Effector memory CD8-positive, alpha-beta T cell (primary cell): ENCODE measurements around the gene HOGA1.
A peak's percentile ranks its signal among the peaks of the same experiment; 100 is the strongest.

Experiments
- ATAC-seq: fragments of 150-1000 bp; cut with Tn5 transposase; replicated peaks from 2 replicates; pipeline ENCODE4 v1.10.0; 2021; ENCODE audit warnings: mild to moderate bottlenecking, moderate library complexity
- DNase-seq, 3 experiments: peaks; one replicate each; pipeline ENCODE4 v3.0.0; 2021
- H3K27ac Mint-ChIP-seq, 2 donors: one replicate each; pipeline ENCODE4 v1.8.0; 2022; ENCODE audit warnings: mild to moderate bottlenecking in 2 of 2, mixed read lengths in 2 of 2, moderate library complexity in 2 of 2
- H3K27me3 Mint-ChIP-seq, 2 donors: one replicate each; pipeline ENCODE4 v1.8.0; 2022; ENCODE audit warnings: mixed read lengths in 2 of 2
- H3K36me3 Mint-ChIP-seq: one replicate; pipeline ENCODE4 v1.8.0; 2022; ENCODE audit warnings: mild to moderate bottlenecking, moderate library complexity, mixed read lengths; ENCODE audit not compliant: insufficient read depth
- H3K4me1 Mint-ChIP-seq, 2 donors: one replicate each; pipeline ENCODE4 v1.8.0; 2022; ENCODE audit warnings: low read depth in 2 of 2, mixed read lengths in 2 of 2
- H3K4me3 Mint-ChIP-seq, 2 donors: one replicate each; pipeline ENCODE4 v1.8.0; 2022; ENCODE audit warnings: mild to moderate bottlenecking in 2 of 2, mixed read lengths in 2 of 2, moderate library complexity in 2 of 2
- H3K9me3 Mint-ChIP-seq, 2 donors: one replicate each; pipeline ENCODE4 v1.8.0; 2022; ENCODE audit warnings: mixed read lengths in 2 of 2
- total RNA-seq, 9 experiments: gene quantifications; one replicate each; lab custom pipeline; 2026; lab: John Stamatoyannopoulos, UW

The HOGA1 gene
- total RNA-seq: 0 reads per million in 9 experiments

DNA sequence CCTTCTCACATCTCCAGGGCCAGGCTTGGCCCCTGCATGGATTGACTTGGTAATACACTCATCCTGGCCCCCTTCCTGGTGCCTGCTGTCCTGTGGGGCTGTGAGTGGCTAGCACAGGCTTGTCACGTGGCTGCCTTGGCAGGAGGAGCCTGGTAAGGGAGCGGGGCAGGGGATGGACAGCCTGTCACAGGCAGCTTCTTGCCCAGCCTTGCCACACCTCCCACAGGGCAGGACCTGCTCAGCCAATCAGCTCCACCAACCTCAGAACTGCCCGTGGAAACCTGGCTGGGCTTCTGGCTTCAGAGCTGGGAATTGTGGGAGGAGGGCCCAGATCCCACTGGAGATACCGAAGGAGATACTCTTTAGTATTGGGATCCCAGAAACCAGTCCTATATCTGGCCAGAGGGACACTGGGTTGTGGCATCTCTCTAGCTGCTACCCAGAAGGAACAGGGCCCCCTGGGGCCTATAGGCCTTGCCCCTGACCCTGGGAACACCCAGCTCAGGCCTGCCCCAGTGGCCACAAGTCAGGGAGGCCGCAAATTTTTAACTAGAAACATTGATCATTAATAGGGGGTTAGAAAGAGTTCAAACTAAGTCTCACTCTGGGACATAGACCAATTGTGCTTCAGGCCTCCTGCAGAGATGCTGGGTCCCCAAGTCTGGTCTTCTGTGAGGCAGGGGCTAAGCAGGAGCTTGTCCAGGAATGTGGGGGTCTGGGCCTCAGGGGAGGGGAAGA lies at the start of gene HOGA1:
Gene HOGA1, plus strand, starts transcription at position 330 of the 738 bp plus-strand sequence. Its CDS starts 315 bp downstream, at position 645.
- DNase-seq (no peak), ATAC-seq (no peak)
- Mint-ChIP-seq H3K4me1 (no peaks in the 10 kb centered on the region), H3K36me3 (no peaks in the 10 kb centered on the region), H3K27me3 (no peaks in the 10 kb centered on the region), H3K9me3 (no peaks in the 10 kb centered on the region), H3K27ac (no peak within 1 kb of the TSS), H3K4me3 (no peak within 1 kb of the TSS)

DNA sequence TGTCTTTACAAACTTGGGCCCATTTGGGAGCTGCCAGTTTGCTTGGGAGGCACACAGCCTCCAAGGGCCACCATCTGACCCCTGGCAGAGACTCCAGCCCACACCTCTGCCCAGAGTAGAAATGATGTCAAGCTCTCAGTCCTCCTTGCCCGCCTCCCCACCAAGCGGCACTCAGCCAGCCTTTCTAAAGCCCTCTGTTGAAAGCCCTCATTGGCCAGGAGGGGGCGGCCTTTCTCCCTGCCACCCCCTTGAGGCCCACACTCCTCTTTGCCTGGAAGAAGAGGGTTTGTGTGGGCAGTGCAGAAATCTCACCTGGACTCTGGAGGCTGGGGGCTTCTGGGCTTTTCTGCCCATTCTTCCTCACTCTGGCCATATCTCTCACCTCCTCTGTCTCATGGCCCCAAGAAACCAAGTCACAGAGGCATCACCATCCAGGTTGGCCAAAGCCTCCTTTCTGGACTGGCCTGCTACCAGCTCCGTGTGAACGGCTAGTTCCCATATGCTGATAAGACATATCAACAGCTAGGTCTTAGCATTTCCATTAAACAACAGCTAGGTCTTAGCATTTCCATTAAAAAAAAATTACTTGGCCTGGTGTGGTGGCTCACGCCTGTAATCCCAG lies 49.3 kb upstream of the HOGA1 start:
- peak; percentile 29 for ATAC-seq
- Mint-ChIP-seq H3K27ac (peak overlapping the region in 1 of 2 donors; percentile 38), H3K4me1 (no peaks in the 10 kb centered on the region), H3K36me3 (no peaks in the 10 kb centered on the region), H3K27me3 (peaks cover 0 to 8% of the 10 kb centered on the region in 2 donors), H3K9me3 (no peaks in the 10 kb centered on the region), H3K4me3 (no peak overlapping the region)
- DNase-seq: no peak

DNA sequence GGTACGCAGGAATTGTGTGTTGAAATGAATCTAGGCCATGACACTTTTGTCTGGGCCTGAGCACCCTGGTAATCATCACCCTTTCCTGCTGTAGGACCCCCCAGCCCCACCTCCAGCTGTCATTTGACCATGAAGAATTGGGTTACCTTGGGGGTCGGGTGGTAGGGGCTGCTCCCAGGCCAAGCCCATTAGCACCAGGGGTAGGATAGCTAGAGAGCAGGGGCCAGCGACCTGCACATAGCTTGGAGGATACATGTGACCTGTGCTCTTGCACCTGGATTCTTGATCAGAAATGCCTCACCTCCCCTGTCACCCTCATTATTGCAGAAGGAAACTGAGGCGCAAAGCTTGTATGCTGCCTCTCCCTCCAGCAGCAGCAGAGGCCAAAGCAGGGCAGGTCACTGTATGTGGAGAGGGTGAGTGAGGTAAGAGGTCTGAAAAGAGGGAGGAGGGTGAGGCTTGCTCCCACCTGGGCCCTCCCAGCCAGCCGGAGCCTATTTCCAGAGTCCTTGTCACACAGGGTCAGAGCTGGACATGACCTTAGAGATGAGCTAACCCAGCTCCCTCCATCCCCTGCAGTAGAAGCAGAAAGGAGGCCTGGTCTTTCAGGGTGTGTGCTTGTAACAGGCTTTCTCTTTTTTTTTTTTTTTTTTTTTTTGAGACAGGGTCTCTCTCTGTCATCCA lies 46.9 kb upstream of the HOGA1 start:
- Mint-ChIP-seq H3K36me3 (no peaks in the 10 kb centered on the region), H3K4me3 (no peak overlapping the region), H3K4me1 (no peaks in the 10 kb centered on the region), H3K27ac (no peak overlapping the region), H3K27me3 (no peaks in the 10 kb centered on the region), H3K9me3 (no peaks in the 10 kb centered on the region)
- no peak for ATAC-seq
- no peak for DNase-seq

DNA sequence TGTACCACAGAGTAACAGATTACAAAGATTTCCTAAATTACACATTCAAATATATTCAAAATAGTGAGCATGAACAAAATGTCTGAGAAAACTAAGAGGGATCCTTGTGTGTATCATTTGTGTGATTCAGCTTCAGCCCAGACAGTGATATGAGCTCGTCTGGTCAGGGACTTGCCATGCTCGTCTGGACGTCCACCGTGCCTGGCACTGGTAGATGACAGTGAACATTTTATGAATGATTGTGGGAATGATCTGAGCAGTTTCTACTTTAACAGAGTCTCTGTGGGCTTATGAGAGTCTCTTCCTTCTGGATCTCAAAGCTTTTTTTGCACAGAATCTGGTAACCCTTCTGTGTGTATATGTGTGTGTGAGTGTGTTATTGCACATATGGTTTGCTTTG lies 45.8 kb upstream of the HOGA1 start:
- no peaks in the 10 kb centered on the region for H3K36me3 Mint-ChIP-seq
- no peak for ATAC-seq
- DNase-seq: no peak
- H3K27me3 Mint-ChIP-seq: peaks cover 5 to 9% of the 10 kb centered on the region in 2 donors
- peaks cover 0 to 7% of the 10 kb centered on the region in 2 donors for H3K4me1 Mint-ChIP-seq
- no peak overlapping the region for H3K4me3 Mint-ChIP-seq
- no peaks in the 10 kb centered on the region for H3K9me3 Mint-ChIP-seq
- no peak overlapping the region for H3K27ac Mint-ChIP-seq

DNA sequence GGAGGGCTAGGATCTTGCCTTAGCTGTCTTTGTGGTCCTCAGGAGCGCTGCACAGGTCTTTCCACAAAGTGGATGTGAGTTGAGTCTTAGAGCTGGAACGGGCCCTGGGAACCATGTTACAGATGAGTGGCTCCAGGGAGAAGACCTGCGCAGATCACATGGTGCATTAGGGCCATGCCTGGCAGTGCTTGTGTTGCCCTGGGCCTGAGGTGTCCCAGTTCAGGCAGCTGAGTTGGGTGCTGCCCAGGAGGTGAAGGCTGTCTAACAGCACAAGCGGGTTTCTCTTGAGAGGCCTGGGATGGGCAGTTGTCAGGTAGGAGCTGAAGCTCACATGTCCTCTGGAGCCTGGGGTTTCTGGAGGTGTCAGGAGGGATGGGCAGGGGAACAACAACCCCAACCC lies 45.4 kb upstream of the HOGA1 start:
- Mint-ChIP-seq H3K27me3 (peaks cover 5 to 13% of the 10 kb centered on the region in 2 donors), H3K4me1 (peaks cover 0 to 7% of the 10 kb centered on the region in 2 donors), H3K4me3 (no peak overlapping the region), H3K9me3 (no peaks in the 10 kb centered on the region), H3K36me3 (no peaks in the 10 kb centered on the region), H3K27ac (no peak overlapping the region)
- ATAC-seq (no peak), DNase-seq (no peak)

DNA sequence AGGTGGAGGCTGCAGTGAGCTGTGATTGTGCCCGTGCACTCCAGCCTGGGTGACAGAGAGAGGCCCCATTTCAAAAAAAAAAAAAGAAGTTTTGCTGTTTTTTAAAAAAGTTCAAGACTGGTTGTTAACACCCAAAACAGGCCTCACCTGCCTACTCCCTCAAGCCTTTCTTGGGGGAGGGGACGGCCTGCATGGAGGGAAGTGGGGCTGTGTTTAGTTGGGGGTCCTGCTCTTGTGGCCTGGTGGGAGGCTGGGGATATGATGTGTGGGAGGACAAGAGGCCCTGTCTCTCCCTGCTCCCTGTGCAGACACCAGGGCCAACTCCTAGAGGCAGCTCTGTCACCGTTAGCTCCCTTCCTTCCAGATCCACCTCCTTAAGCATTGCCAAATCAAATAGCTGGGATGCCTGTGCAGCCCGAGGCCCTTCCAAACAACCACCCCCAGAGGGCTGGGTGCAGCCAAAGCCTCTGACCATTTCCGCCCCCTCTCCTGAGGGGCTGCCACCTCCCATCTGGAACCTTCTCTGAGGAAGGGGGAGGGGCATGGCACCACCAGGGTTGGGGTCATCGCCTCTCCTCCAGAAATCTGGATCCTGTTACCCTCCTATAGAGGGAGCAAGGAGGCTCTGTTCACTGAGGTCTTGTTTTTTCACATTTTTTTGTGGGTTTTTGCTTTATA lies 44.5 kb upstream of the HOGA1 start:
- Mint-ChIP-seq H3K4me3 (no peak overlapping the region), H3K36me3 (no peaks in the 10 kb centered on the region), H3K4me1 (peaks cover 0 to 7% of the 10 kb centered on the region in 2 donors), H3K9me3 (no peaks in the 10 kb centered on the region), H3K27ac (no peak overlapping the region), H3K27me3 (peaks cover 5 to 13% of the 10 kb centered on the region in 2 donors)
- no peak for ATAC-seq
- no peak for DNase-seq

DNA sequence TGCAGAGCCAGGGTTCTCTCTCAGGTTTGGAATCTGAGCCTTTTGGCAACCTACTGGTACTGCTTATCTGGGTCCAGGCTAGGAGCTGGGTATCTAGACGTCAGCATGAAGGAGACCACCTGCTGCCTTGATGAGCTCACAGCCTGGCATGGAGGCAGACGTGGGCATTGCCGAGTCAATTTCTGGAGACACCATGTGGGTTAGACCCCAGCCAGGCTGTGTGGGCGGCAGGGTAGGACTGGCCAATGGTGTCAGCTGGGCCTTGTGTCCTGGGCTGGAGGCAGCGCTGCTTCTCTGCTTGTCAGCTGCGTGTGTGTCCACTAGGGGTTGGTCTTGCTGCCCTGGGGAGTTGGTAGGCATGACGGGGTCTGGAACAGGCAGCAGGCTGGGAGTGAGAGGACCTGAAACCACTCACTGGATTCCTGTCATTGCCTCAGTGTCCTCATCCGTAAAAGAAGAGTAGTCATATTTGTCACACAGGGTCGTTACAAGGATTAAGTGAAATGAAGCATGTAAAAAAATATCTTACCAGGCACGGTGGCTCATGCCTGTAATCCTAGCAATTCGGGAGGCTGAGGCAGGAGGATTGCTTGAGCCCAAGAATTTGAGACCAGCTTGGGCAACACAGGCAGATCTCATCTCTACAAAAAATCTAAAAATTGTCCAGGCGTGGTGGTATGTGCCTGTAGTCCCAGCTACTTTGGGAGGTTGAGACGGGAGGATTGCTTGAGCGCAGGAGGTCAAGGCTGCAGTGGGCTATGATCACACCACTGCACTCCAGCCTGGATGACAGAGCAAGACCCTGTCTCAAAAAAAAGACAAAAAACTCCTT lies 43.3 kb upstream of the HOGA1 start:
- no peak for ATAC-seq
- no peaks in the 10 kb centered on the region for H3K36me3 Mint-ChIP-seq
- H3K27me3 Mint-ChIP-seq: peaks cover 5 to 13% of the 10 kb centered on the region in 2 donors
- no peak overlapping the region for H3K27ac Mint-ChIP-seq
- DNase-seq: no peak
- no peak overlapping the region for H3K4me3 Mint-ChIP-seq
- H3K9me3 Mint-ChIP-seq: no peaks in the 10 kb centered on the region
- H3K4me1 Mint-ChIP-seq: peaks cover 0 to 7% of the 10 kb centered on the region in 2 donors

DNA sequence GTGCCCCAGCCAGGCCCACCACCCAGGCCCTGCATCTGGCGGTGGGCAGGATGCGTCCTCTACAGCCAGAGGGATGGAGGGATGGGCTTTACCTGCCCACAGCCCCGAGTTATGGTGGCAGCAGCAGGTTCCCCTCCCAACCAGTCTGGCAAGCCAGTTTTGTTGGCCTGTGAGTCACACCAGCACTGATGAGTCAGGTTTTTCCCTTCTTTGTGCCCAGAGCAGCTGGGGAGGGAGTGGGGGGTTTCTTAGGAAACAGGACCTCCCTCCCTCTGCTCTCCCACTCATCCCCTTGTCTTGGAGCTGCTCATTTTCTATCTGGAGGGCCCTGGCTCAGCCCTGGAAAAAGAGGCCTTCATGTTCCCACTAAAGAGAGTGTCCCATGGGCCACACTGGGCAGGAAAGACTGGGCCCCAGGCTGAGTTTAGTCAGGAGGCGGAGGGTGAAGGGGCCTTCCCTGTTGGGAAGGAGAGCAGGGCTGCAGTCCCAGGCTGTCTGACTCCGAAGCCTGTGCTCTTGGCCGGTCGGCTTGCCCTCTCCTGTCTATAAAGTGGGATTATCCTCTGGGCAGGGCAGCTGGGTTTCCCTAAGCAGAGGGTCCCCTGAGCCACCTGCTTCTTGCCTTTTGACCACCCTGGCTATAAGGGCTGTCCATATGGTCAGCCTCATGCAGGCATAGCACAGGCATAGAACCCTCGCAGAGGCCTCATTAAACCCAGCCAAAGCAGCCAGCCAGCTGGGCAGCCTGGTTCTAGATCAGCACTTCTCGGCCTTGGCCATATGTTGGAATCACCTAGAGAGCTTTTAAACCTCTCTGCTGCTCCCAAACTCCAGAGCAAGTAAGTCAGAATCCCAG lies 41.8 kb upstream of the HOGA1 start:
- peaks cover 10 to 19% of the 10 kb centered on the region in 2 donors for H3K27me3 Mint-ChIP-seq
- DNase-seq (no peak), ATAC-seq (no peak)
- H3K4me1 Mint-ChIP-seq: peaks cover 0 to 10% of the 10 kb centered on the region in 2 donors
- no peaks in the 10 kb centered on the region for H3K9me3 Mint-ChIP-seq
- H3K36me3 Mint-ChIP-seq: no peaks in the 10 kb centered on the region
- no peak overlapping the region for H3K4me3 Mint-ChIP-seq
- no peak overlapping the region for H3K27ac Mint-ChIP-seq

DNA sequence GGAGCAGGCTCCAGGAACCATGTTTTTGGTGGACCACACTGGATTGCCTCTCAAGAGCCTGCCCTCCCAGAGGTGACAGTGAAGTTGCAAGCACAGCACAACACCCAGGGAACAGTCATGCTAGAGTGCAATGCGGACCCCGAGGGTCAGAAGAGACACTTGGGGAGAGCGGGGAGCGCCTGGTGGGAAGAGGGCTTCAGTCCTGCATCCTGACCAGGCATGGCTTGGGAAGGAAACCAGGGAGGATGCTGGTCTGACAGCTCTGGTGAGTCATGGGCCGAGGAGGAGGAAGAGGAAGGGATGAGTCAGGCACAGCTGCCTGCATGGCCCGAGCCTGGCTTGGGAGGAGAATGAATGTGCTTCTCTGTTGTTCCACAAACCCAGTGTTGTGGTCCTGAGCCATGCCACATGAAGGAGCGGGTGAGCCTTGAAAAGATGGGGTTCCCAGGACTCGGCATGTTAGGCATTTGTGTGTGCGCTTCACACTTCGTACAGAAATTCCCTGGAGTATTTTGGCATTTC lies 41.1 kb upstream of the HOGA1 start:
- DNase-seq (no peak), ATAC-seq (no peak)
- Mint-ChIP-seq H3K27ac (no peak overlapping the region), H3K4me1 (peaks cover 0 to 10% of the 10 kb centered on the region in 2 donors), H3K4me3 (no peak overlapping the region), H3K9me3 (no peaks in the 10 kb centered on the region), H3K36me3 (no peaks in the 10 kb centered on the region), H3K27me3 (peaks cover 10 to 19% of the 10 kb centered on the region in 2 donors)

DNA sequence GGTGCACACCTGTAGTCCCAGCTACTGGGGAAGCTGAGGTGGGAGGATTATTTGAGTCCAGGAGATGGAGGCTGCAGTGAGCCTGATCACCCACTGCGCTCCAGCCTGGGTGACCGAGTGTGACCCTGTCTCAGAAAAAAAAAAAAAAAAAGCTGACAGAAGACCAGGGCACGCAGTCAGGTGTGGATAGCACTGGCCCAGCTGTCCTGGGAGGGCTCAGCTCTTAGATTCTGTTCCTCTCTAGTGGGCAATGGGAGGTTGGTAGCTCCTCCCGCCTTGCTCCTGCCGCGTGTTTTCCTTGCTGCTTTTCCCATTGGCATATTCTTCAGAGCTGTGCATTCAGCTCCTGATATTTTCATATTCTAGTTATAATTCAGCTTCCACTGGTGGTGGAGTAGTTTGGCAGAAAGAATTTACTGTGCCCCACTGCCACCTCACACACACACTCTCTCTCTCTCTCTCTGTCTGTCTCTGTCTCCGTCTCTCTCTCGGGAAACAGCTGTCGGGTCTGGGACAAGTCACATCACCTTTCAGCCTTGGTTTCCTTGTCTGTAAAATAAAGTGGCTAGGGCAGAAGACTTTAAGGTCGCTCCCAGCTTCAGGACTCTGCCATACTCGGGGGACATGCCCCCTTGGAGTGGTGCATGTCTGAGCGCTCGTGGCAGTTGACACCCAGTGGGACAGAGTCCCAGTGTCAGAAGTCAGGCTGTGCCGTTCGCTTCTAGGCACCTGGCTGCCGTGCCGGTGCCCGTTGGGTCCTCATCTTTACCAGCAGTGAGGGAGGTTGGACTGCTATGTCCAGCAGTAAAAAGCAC lies 37.5 kb upstream of the HOGA1 start:
- ATAC-seq: no peak
- H3K36me3 Mint-ChIP-seq: peaks cover 2% of the 10 kb centered on the region
- no peaks in the 10 kb centered on the region for H3K9me3 Mint-ChIP-seq
- peaks cover 0 to 10% of the 10 kb centered on the region in 2 donors for H3K4me1 Mint-ChIP-seq
- no peak for DNase-seq
- no peak overlapping the region for H3K27ac Mint-ChIP-seq
- H3K27me3 Mint-ChIP-seq: peaks cover 10 to 19% of the 10 kb centered on the region in 2 donors
- H3K4me3 Mint-ChIP-seq: no peak overlapping the region

DNA sequence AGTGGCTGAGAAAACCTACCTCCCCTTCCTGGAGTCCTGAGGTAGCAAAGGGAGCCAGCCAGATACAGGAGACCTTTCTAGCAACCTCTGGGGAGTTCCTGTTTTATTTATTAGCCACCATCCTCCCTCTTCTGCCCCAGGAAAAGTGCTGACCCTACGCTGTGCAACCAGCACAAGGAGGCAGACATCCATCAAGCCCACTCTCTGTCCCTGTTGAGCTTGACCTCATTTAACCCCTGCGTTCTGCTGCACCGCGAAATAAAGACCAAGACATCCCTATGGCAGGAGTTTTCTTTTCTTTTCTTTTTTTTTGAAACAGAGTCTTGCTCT lies 37.0 kb upstream of the HOGA1 start:
- DNase-seq (no peak), ATAC-seq (no peak)
- Mint-ChIP-seq H3K27me3 (peaks cover 10 to 19% of the 10 kb centered on the region in 2 donors), H3K4me3 (no peak overlapping the region), H3K9me3 (no peaks in the 10 kb centered on the region), H3K4me1 (peaks cover 0 to 10% of the 10 kb centered on the region in 2 donors), H3K36me3 (peaks cover 2% of the 10 kb centered on the region), H3K27ac (no peak overlapping the region)
